ENCODE results near the gene CFAP299. TPM values are rescaled to one million over a fixed set of nuclear protein-coding genes. Genes with fewer than 3 reads are reported as not detected.

The CFAP299 gene
- total and polyA plus RNA-seq, 9 of the 15 experiments (the other 6 are each of a cell fraction or from before 2014, with no cell fraction given), result 0.09 to 3.0 (median 0.76) TPM

- H3K4me1 ChIP-seq (replicated peaks in 1 of 2; ENCODE audit: control insufficient read depth in 2 of 2, insufficient read depth in 2 of 2, low read length in 2 of 2), result no peaks in the 10 kb centered on the region
- no peak overlapping the region for H3K4me3 ChIP-seq
- no peak overlapping the region for H3K27ac ChIP-seq (ENCODE audit: extremely low read depth, low read depth, low read length)
- H3K27me3 ChIP-seq (ENCODE audit: control insufficient read depth in 2 of 2, insufficient read depth in 2 of 2, low read length in 2 of 2), result no peaks in the 10 kb centered on the region; a peak in 1 of 5 replicates
- DNase-seq (ENCODE audit: extremely low read depth in 1 of 4, low spot score in 3 of 4) (no peak), FAIRE-seq (no peak), ATAC-seq (no peak)
- H4K20me1 ChIP-seq (replicated peaks; ENCODE audit: control insufficient read depth, insufficient read depth, low read length), result no peaks in the 10 kb centered on the region
- H3K79me2 ChIP-seq (ENCODE audit: control insufficient read depth, insufficient read depth, low read length), result no peaks in the 10 kb centered on the region
- H3K9ac ChIP-seq (ENCODE audit: insufficient read depth in 1 of 2, low read depth in 2 of 2, low read length in 2 of 2), result no peak overlapping the region
- H2AFZ ChIP-seq (ENCODE audit: low read depth, low read length), result no peak overlapping the region
- WGBS (ENCODE audit: insufficient coverage, low coverage, missing lambda C conversion rate), result 43% methylated on average over 4 of the region's 4 CpGs
- in situ Hi-C loops (cut with MboI) (no loop called here), intact Hi-C loops (cut with micrococcal nuclease) (no loop called here)
- no peak for TF ChIP-seq ZBTB17 (CRISPR knock-in tag; IDR thresholded peaks at IDR 0.05)
- TF ChIP-seq MLX (CRISPR knock-in tag; conservative IDR thresholded peaks at IDR 0.05), result no peak
- no peak for TF ChIP-seq CREB3 (tag; conservative IDR thresholded peaks at IDR 0.05; ENCODE audit: low read depth)
- TF ChIP-seq ZBTB1 (CRISPR knock-in tag; IDR thresholded peaks at IDR 0.05; ENCODE audit: borderline replicate concordance, low read depth), result no peak
- TF ChIP-seq ZNF695 (CRISPR knock-in tag; IDR thresholded peaks at IDR 0.05), result no peak
- no peak for TF ChIP-seq HNRNPK (IDR thresholded peaks at IDR 0.05; ENCODE audit: low read depth, low read length, poor library complexity, severe bottlenecking)
- no peak for TF ChIP-seq KDM2B (CRISPR knock-in tag; IDR thresholded peaks at IDR 0.05)
- no peak for TF ChIP-seq PREB (CRISPR knock-in tag; IDR thresholded peaks at IDR 0.05)
- TF ChIP-seq FIP1L1 (IDR thresholded peaks at IDR 0.05; ENCODE audit: low read depth, low read length, poor library complexity, severe bottlenecking), result no peak
- no peak for TF ChIP-seq REST (IDR thresholded peaks at IDR 0.05; ENCODE audit: borderline replicate concordance)
- no peak for TF ChIP-seq REST (CRISPR knock-in tag; IDR thresholded peaks at IDR 0.05; ENCODE audit: low read depth)
- TF ChIP-seq ZNF561 (CRISPR knock-in tag; conservative IDR thresholded peaks at IDR 0.05), result no peak
- ChIA-PET CTCF (ENCODE audit: low intra/inter-chr PET ratio) (no interaction called here), POLR2A (no interaction called here)
- H3K36me3 ChIP-seq (ENCODE audit: control insufficient read depth, insufficient read depth, low read length), result no peaks in the 10 kb centered on the region
- no peaks in the 10 kb centered on the region for H3K9me1 ChIP-seq (ENCODE audit: control insufficient read depth, insufficient read depth, low read length)
- H3K4me2 ChIP-seq (ENCODE audit: insufficient read depth, low read length), result no peak overlapping the region
- BruUV-seq (replicated peaks), result no TSS peak
- H3K9me3 ChIP-seq (replicated peaks; ENCODE audit: control insufficient read depth, insufficient read depth, low read depth, low read length), result no peaks in the 10 kb centered on the region
Observed at GRCh38 chr4:80452768-80453167, 117.2 kb downstream of the CFAP299 start.

Data from K562 (cell line).